GM12878 (cell line): ENCODE measurements around the gene BAIAP2L1. TPM values are rescaled to one million over a fixed set of nuclear protein-coding genes. Genes with fewer than 3 reads are reported as not detected.

Source experiments
- BCLAF1 ChIP-seq: fragments of 450-650 bp; IDR thresholded peaks from 2 replicates; pipeline ENCODE4 v1.6.1; 2017; ENCODE audit warnings: antibody characterized with exemption, mild to moderate bottlenecking, moderate library complexity
- CBX3 ChIP-seq: fragments of 200-600 bp; sonication (generic); IDR thresholded peaks from 2 replicates; pipeline ENCODE4 v1.6.1; 2016; ENCODE audit warnings: low read depth, borderline replicate concordance
- CEBPZ ChIP-seq: fragments of 150-350 bp; IDR thresholded peaks from 2 replicates; pipeline ENCODE4 v1.6.1; 2016; ENCODE audit warnings: low read depth, low read length
- EZH2 ChIP-seq: IDR thresholded peaks from 2 replicates; pipeline ENCODE4 v1.6.1; 2012; ENCODE audit warnings: low read depth, mild to moderate bottlenecking, control low read depth, inconsistent platforms, low read length, borderline replicate concordance; ENCODE audit not compliant: control insufficient read depth
- HCFC1 ChIP-seq: fragments of 150-350 bp; IDR thresholded peaks from 2 replicates; pipeline ENCODE4 v1.6.1; 2014; ENCODE audit warnings: low read length
- MTA2 ChIP-seq: fragments of 450-650 bp; IDR thresholded peaks from 2 replicates; pipeline ENCODE4 v1.6.1; 2016; ENCODE audit warnings: low read depth, mild to moderate bottlenecking, moderate library complexity
- MYB ChIP-seq: fragments of 150-350 bp; IDR thresholded peaks from 2 replicates; pipeline ENCODE4 v1.6.1; 2014; ENCODE audit warnings: mild to moderate bottlenecking, low read depth, low read length, borderline replicate concordance
- NFIC ChIP-seq: IDR thresholded peaks from 2 replicates; pipeline ENCODE4 v1.6.1; 2012; ENCODE audit warnings: low read depth, mild to moderate bottlenecking, inconsistent platforms, low read length, moderate library complexity
- POLR2AphosphoS5 ChIP-seq: IDR thresholded peaks from 2 replicates; pipeline ENCODE4 v1.6.1; 2011; ENCODE audit warnings: mild to moderate bottlenecking, low read length, inconsistent platforms
- RELA ChIP-seq: fragments of 450-650 bp; IDR thresholded peaks from 2 replicates; pipeline ENCODE4 v1.8.0; 2014; ENCODE audit warnings: borderline replicate concordance; ENCODE audit not compliant: partially characterized antibody
- SPI1 ChIP-seq: IDR thresholded peaks from 2 replicates; pipeline ENCODE4 v1.6.1; 2011; ENCODE audit warnings: low read depth, mild to moderate bottlenecking, low read length, moderate library complexity, borderline replicate concordance; ENCODE audit not compliant: insufficient read depth
- ZNF207 ChIP-seq: fragments of 450-650 bp; IDR thresholded peaks from 2 replicates; pipeline ENCODE4 v1.6.1; 2014; ENCODE audit warnings: antibody characterized with exemption, mild to moderate bottlenecking, borderline replicate concordance
- ZNF687 ChIP-seq: fragments of 450-650 bp; IDR thresholded peaks from 2 replicates; pipeline ENCODE4 v1.6.1; 2017; ENCODE audit warnings: mild to moderate bottlenecking, moderate library complexity
- ZSCAN29 ChIP-seq: fragments of 450-650 bp; IDR thresholded peaks from 2 replicates; pipeline ENCODE4 v1.6.1; 2017; ENCODE audit warnings: mild to moderate bottlenecking, moderate library complexity
- polyA plus RNA-seq, 11 experiments: library from polyadenylated mRNA; depleted of rRNA in 4 of 11; unstranded in 6 of 11; stranded (reverse) in 5 of 11; fragments of >200 nt; fragmentation: Nextera tagmentation in 4 of 11; fragmentation: Illumina TruSeq in 1 of 11; extraction: Ambion mirVana in 4 of 11; extraction: Trizol in 1 of 11; gene quantifications; 1 replicate in 1 of 11; 2 replicates in 10 of 11; pipeline versions ENCODE4 v1.2.1 to v1.2.3, GENCODE V29; 2011 to 2016; ENCODE audit warnings: inconsistent platforms in 2 of 11, missing spikeins in 2 of 11, low read depth in 1 of 11
- total RNA-seq, 4 experiments: library from RNA; depleted of rRNA in 3 of 4; stranded (reverse); fragments of >200 nt in 3 of 4; fragmentation: Illumina TruSeq in 1 of 4; extraction: Trizol in 1 of 4; gene quantifications; 2 replicates each; pipeline versions ENCODE4 v1.2.1 to v1.2.3, GENCODE V29; 2013 to 2021
- TF ChIP-seq, protein P1 (sequence below): fragments of 450-650 bp; IDR thresholded peaks from 2 replicates; pipeline ENCODE4 v1.6.1; 2016; ENCODE audit warnings: mild to moderate bottlenecking
- TF ChIP-seq, protein P2 (sequence below): fragments of 450-650 bp; conservative IDR thresholded peaks from 2 replicates; pipeline ENCODE4 v1.6.1; 2017; ENCODE audit warnings: mild to moderate bottlenecking, moderate library complexity

BAIAP2L1 gene
- total and polyA plus RNA-seq, 10 of the 15 experiments (the other 5 are each of a cell fraction or from before 2014, with no cell fraction given): 8.9 to 60.2 (median 35.7) TPM

DNA sequence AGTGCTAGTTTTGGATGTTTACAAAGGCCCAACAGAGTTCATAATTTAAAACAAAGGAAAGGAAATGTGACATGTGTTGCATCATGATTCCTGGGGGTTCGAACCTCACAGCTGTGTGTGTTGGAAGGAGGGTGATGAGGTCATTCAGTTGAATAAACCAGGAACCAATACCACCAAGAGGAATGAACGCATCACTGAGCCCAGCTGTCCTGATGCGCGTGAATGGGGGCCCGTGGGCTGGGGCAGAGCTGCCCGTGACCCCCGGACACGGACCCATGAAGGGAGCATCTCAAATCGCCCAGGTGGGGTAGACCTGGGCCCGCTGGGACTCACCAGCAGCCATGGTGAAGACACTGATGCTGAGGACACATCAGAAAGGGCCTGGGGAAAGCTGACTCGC, 86.4 kb downstream of the BAIAP2L1 start (continued):
- TF ChIP-seq EZH2 (no peak), ZNF687 (no peak), MYB (no peak), ZNF207 (no peak), BCLAF1 (no peak), NFIC (peak; percentile 65; the same call in 1 of the 2 replicates), CEBPZ (no peak), RELA (no peak), SPI1 (no peak), HCFC1 (no peak), POLR2AphosphoS5 (no peak), MTA2 (no peak), ZSCAN29 (no peak), CBX3 (no peak)
- TF ChIP-seq, protein P1, sequence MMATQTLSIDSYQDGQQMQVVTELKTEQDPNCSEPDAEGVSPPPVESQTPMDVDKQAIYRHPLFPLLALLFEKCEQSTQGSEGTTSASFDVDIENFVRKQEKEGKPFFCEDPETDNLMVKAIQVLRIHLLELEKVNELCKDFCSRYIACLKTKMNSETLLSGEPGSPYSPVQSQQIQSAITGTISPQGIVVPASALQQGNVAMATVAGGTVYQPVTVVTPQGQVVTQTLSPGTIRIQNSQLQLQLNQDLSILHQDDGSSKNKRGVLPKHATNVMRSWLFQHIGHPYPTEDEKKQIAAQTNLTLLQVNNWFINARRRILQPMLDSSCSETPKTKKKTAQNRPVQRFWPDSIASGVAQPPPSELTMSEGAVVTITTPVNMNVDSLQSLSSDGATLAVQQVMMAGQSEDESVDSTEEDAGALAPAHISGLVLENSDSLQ: no peak
- TF ChIP-seq, protein P2, sequence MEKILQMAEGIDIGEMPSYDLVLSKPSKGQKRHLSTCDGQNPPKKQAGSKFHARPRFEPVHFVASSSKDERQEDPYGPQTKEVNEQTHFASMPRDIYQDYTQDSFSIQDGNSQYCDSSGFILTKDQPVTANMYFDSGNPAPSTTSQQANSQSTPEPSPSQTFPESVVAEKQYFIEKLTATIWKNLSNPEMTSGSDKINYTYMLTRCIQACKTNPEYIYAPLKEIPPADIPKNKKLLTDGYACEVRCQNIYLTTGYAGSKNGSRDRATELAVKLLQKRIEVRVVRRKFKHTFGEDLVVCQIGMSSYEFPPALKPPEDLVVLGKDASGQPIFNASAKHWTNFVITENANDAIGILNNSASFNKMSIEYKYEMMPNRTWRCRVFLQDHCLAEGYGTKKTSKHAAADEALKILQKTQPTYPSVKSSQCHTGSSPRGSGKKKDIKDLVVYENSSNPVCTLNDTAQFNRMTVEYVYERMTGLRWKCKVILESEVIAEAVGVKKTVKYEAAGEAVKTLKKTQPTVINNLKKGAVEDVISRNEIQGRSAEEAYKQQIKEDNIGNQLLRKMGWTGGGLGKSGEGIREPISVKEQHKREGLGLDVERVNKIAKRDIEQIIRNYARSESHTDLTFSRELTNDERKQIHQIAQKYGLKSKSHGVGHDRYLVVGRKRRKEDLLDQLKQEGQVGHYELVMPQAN: no peak
